GM12872 (cell line): ENCODE data around the gene APOL1.

Experiments used
- TF ChIP-seq, protein P1 (sequence below): IDR thresholded peaks from 3 replicates; pipeline ENCODE4 v1.5.1; 2011; ENCODE audit warnings: low read depth, mild to moderate bottlenecking, low read length, moderate library complexity; ENCODE audit not compliant: insufficient read depth

The APOL1 gene

DNA sequence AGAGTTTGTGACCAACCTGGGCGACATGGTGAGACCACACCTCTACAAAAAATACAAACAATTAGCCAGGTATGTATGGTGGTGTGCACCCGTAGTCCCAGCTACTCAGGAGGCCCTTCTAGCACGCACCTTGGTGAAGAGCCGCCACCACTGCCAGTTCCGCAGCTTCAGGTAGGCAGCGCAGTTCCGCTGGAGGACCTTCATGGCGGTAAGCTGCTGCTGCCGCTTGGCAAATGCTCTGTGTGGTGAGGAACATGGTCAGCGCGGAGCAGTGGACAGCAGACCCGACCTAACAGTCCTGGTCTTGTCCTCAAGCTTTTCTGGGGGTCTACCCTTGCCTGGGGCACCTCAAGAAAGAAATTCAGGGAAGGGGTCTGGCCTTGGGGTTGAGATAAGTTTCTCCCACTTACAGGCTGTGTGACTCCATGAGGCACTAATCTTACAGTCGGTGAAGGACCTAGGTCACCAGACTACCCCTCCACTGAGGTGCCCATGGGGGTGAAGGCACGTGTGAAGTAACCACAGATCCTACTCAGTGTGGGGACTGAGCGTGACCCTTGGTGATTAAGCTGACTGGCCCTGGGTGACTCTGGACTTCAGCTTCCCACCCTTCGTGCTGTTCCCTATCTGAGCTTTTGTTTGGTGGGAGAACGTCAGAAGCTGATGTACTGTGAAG lies 49.6 kb downstream of the APOL1 start:
- TF ChIP-seq, protein P1, sequence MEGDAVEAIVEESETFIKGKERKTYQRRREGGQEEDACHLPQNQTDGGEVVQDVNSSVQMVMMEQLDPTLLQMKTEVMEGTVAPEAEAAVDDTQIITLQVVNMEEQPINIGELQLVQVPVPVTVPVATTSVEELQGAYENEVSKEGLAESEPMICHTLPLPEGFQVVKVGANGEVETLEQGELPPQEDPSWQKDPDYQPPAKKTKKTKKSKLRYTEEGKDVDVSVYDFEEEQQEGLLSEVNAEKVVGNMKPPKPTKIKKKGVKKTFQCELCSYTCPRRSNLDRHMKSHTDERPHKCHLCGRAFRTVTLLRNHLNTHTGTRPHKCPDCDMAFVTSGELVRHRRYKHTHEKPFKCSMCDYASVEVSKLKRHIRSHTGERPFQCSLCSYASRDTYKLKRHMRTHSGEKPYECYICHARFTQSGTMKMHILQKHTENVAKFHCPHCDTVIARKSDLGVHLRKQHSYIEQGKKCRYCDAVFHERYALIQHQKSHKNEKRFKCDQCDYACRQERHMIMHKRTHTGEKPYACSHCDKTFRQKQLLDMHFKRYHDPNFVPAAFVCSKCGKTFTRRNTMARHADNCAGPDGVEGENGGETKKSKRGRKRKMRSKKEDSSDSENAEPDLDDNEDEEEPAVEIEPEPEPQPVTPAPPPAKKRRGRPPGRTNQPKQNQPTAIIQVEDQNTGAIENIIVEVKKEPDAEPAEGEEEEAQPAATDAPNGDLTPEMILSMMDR = no peak

GRCh38 chr22:36303115-36303467 lies 50.2 kb downstream of the APOL1 start:
- TF ChIP-seq, protein P1 = no peak

DNA sequence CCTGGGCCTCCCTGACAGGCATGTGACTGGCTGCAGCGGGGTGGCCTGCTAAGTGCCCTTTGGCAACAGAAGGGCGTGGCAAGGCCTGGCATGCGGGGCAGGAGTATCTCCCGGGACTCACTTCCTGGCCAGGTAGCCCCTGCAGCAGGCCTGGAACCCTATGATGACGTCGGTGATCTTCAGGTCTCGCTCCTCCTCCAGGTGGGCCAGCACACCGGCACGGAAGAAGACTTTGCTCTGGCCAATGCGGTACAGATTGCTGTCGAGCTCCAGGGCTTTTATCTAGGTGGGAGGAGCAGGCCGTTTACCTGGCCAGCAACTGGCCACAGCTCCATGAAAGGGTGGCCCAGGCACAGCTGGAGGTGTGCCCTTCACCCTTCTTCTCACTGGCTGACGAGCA lies 50.9 kb downstream of the APOL1 start:
- TF ChIP-seq, protein P1 = no peak

GRCh38 chr22:36304429-36304828 lies 51.5 kb downstream of the APOL1 start:
- TF ChIP-seq, protein P1 = no peak

DNA sequence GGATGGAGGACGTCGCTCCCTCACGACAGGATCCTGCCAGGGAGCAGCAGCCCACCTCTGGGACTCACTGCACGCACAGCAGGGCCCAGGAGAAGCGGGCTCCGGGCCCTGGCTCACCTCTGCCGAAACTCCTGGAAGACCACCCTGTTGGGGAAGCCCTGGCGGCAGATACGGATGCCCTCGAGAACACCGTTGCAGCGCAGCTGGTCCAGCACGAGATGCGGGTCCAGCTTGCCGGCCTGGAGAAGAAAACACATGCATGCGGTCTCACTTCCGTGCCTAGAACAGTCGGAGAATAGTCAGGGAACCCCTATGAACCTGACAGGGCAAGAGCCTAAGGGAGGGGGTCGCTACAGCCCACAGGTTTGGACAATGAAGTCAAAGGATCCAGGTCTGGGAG lies 52.9 kb downstream of the APOL1 start:
- TF ChIP-seq, protein P1 = no peak

GRCh38 chr22:36306227-36306626 lies 53.3 kb downstream of the APOL1 start:
- TF ChIP-seq, protein P1 = no peak

GRCh38 chr22:36308880-36309279 lies 55.9 kb downstream of the APOL1 start:
- TF ChIP-seq, protein P1 = no peak
